ENCODE results near the gene NCAPH2.
A peak's percentile ranks its signal among the peaks of the same experiment; 100 is the strongest.

The NCAPH2 gene

DNA sequence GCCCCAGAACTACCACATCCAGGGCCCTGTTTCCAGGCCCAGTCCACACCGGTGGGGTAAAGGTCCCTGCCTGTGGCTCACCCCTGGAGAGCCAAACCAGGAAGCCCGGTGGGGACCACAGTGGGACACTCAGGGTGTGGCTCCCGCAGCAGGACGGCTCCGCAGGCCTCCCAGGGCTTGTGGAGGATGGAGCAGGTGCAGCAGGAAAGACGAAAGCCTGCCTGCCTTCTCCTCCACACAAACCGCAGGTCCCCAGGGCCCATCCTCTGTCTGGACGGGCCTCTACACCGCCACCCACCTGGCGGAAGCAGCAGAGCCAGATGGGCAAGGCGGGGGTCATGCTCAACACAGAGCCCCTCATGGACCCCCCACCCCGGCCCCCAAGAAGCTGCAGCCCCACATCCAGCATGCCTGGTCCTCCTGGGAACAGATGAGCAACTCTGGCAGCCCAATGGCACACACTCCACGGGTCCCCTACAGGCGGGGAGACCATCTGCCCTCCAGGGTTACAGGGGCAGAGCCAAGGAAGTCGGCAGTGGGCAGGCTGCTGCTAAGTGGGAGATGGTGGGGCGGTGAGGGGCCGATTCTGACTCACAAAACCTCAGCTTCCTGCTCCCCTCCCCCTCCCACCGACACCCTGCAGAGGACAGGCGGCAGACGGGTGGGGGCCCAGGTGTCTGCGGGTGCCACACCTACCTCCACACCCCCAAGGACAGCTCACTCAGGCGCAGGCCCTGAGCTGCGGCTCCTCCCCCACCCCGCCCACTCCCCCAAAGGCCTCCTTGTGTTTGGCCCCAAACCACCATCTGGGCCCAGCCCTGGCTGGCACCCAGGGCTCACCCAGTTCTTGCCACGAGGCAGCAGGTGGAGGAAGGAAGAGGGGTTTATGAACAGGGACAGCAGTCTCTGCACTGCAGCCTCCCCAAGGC lies 38.4 kb upstream of the NCAPH2 start:
- DNase-seq (peak; percentile 94), ATAC-seq (peak; percentile 81)
- Mint-ChIP-seq H3K36me3 (ENCODE audit: low read depth) (peaks cover 11% of the 10 kb centered on the region), H3K4me1 (peaks cover 66% of the 10 kb centered on the region), H3K4me3 (peak overlapping the region; percentile 64), H3K27me3 (no peaks in the 10 kb centered on the region), H3K27ac (peak overlapping the region; percentile 93), H3K9me3 (no peaks in the 10 kb centered on the region)

- peaks cover 11% of the 10 kb centered on the region for H3K36me3 Mint-ChIP-seq (ENCODE audit: low read depth)
- ATAC-seq (no peak), DNase-seq (no peak)
- no peaks in the 10 kb centered on the region for H3K27me3 Mint-ChIP-seq
- H3K27ac Mint-ChIP-seq, result peak overlapping the region; percentile 93
- H3K9me3 Mint-ChIP-seq, result no peaks in the 10 kb centered on the region
- H3K4me1 Mint-ChIP-seq, result peaks cover 69% of the 10 kb centered on the region
- H3K4me3 Mint-ChIP-seq, result peak overlapping the region; percentile 64
Observed at GRCh38 chr22:50470491-50470890, 37.5 kb upstream of the NCAPH2 start.

DNA sequence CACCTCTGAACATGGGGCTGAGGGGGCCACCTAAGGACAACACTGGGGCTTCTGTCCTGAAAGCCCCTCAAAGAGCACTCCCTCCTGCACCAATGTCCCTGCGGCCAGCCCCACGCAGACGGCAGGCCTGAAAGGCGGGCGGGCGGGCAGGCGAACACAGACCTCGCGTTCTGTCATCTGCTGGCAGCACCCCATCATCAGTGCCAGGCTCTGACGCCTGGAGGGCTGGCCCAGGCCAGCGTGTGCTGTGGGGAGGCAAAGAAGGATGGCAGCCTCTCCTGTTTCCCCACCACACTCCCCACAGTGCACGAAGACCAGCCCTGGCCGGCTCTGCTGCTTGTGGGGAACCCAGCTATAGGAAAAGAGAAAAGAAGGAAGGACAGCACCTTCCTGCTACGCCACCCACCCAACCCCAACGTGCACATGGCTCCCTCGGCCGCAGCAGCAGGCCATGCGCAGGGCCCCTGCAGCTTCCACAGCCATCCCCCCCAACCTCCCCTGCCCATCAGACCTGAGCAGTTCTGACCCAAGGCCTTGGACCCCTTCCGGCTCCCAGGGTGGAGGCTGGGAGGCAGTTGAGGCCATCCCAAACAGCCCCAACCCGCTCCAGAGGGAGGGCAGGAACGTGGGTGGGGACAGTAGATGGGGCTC lies 36.7 kb upstream of the NCAPH2 start:
- Mint-ChIP-seq H3K27me3 (no peaks in the 10 kb centered on the region), H3K4me3 (peak overlapping the region; percentile 64), H3K27ac (peak overlapping the region; percentile 93), H3K9me3 (no peaks in the 10 kb centered on the region), H3K36me3 (ENCODE audit: low read depth) (peaks cover 9% of the 10 kb centered on the region), H3K4me1 (peaks cover 70% of the 10 kb centered on the region)
- ATAC-seq (no peak), DNase-seq (no peak)

DNA sequence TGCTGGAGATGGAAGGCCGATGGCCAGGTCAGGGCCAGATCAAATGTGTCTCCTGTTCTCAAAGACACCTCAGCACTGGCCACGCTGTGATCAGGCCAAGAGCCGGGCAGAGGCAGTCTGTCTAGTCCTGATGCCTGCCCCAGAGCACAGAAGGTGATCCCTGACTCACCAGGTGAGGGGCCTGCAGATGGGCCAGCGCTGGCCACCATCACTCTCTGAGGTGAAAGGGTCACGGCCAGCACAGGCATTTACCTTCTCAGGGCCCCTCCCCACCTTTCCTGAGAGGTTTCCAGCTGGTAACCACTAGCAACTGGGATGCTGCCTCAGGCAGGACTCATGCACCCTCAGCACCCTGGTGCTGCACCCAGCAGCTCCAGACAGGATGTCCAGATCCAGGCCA lies 36.1 kb upstream of the NCAPH2 start:
- Mint-ChIP-seq H3K9me3 (no peaks in the 10 kb centered on the region), H3K4me1 (peaks cover 66% of the 10 kb centered on the region), H3K27ac (peak overlapping the region; percentile 56), H3K4me3 (peak overlapping the region; percentile 29), H3K27me3 (no peaks in the 10 kb centered on the region), H3K36me3 (ENCODE audit: low read depth) (peaks cover 3% of the 10 kb centered on the region)
- DNase-seq, result no peak
- ATAC-seq, result no peak

GRCh38 chr22:50473088-50473487 lies 34.9 kb upstream of the NCAPH2 start:
- H3K36me3 Mint-ChIP-seq (ENCODE audit: low read depth), result peaks cover 3% of the 10 kb centered on the region
- H3K27ac Mint-ChIP-seq, result peak overlapping the region; percentile 91
- no peaks in the 10 kb centered on the region for H3K9me3 Mint-ChIP-seq
- H3K27me3 Mint-ChIP-seq, result no peaks in the 10 kb centered on the region
- peak overlapping the region; percentile 94 for H3K4me3 Mint-ChIP-seq
- peak; percentile 31 for ATAC-seq
- peaks cover 64% of the 10 kb centered on the region for H3K4me1 Mint-ChIP-seq
- DNase-seq, result peak; percentile 52

DNA sequence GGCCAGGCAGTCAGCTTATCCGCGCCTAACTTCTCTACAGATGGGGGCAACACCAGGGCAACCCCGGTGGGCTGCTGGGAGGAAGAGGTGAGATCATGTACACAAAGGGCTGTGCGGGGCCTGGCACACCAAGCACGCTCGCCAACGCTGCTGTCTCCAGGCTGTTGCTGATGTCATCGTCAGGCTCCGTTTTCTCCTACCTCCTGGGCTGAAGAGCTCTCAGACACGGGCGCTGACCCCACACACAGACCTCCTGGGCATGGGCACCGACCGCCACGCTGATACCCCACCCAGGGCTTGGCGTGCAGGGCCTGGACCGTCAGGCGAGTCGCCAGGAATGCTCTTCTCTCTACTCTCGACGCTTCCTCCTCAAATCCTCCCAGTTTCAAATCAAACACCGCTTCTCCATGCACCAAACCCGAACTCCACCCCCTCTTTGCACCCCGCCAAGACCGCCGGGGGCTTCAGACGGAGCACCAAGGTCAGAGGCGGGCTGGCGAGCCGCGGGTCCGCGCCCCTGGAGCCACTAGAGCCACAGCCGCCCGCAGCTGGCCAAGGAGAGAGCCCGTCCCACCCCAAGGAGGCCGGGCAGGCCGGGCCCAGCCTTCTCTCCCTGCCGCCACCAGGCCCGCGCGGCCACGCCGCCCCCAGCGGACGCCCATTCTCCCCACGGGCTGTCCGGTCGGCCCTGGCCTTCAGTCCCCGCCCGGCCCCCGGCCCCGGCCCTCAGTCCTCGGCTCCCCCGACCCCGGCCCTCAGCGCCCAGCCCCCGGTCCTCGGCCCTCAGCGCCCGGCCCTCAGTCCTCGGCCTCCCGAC lies 34.0 kb upstream of the NCAPH2 start:
- Mint-ChIP-seq H3K4me1 (peaks cover 54% of the 10 kb centered on the region), H3K9me3 (no peaks in the 10 kb centered on the region), H3K27me3 (no peaks in the 10 kb centered on the region), H3K27ac (peak overlapping the region; percentile 91), H3K36me3 (ENCODE audit: low read depth) (no peaks in the 10 kb centered on the region), H3K4me3 (peak overlapping the region; percentile 94)
- DNase-seq, result peak; percentile 59
- no peak for ATAC-seq

DNA sequence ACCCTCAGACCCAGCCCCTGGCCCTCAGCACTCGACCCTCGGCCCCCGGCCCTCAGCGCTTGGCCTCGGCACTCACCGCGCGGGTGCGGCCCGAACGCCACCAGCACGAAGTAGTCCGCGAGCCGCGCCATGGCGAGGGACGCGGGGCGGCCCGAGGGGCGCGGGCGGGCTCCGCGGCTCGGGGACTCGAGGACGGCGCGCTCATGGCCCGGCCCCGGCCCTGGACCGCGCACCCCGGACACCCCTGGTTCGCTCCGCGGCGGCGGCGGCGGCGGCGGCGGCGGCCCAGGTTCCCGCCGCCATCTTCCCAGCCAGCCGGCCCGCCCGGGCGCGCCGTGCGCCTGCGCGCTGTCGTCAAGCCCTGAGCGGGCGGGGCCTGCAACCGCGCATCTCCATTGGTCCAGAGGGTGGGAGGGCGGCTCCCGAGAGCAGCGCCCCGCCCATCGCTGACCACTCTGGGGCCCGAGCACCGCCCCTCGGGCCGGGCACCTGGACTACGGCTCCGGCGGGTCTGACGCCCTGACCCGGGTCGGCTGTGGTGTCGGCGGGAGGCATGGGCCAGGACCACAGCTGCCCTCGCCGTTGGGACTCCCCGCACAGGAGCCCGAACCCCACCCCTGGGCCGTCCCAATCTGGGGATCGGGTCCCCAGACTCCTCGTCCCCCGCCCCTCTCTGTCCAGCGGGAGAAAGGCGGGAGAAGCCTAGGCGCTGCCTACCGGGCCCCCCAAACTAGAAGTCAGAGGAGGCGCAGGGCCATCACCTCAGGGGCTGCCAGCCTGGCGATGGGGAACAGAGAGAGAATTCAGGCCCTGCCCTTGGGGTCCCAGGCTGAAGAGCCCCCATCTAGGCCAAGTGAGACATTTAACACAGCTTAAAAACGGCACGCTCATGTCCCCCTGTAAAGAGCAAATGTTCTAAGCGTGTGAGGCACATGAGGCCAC lies 33.0 kb upstream of the NCAPH2 start, which contains the start of gene SBF1:
Gene SBF1, minus strand, starts transcription at position 326 of the 942 bp plus-strand sequence. Its CDS starts 195 bp downstream, at position 131.
- H3K9me3 Mint-ChIP-seq, result no peaks in the 10 kb centered on the region
- H3K4me3 Mint-ChIP-seq, result peak within 1 kb of the TSS; percentile 94
- peak within 1 kb of the TSS; percentile 91 for H3K27ac Mint-ChIP-seq
- peak; percentile 60 for ATAC-seq
- H3K4me1 Mint-ChIP-seq, result peaks cover 45% of the 10 kb centered on the region
- no peaks in the 10 kb centered on the region for H3K36me3 Mint-ChIP-seq (ENCODE audit: low read depth)
- H3K27me3 Mint-ChIP-seq, result peaks cover 3% of the 10 kb centered on the region
- peak; percentile 93 for DNase-seq

- Mint-ChIP-seq H3K9me3 (no peaks in the 10 kb centered on the region), H3K27me3 (peaks cover 7% of the 10 kb centered on the region), H3K4me1 (peaks cover 42% of the 10 kb centered on the region), H3K36me3 (ENCODE audit: low read depth) (no peaks in the 10 kb centered on the region), H3K27ac (peak overlapping the region; percentile 46), H3K4me3 (peak overlapping the region; percentile 69)
- no peak for DNase-seq
- no peak for ATAC-seq
Observed at GRCh38 chr22:50475652-50476002, 32.4 kb upstream of the NCAPH2 start.

- no peak for ATAC-seq
Observed at GRCh38 chr22:50476868-50477267, 31.2 kb upstream of the NCAPH2 start.

GRCh38 chr22:50477923-50478322 lies 30.1 kb upstream of the NCAPH2 start:
- peaks cover 7% of the 10 kb centered on the region for H3K27me3 Mint-ChIP-seq
- no peak overlapping the region for H3K4me3 Mint-ChIP-seq
- ATAC-seq, result no peak
- no peak for DNase-seq
- H3K4me1 Mint-ChIP-seq, result peaks cover 19% of the 10 kb centered on the region
- no peaks in the 10 kb centered on the region for H3K36me3 Mint-ChIP-seq (ENCODE audit: low read depth)
- H3K27ac Mint-ChIP-seq, result no peak overlapping the region
- no peaks in the 10 kb centered on the region for H3K9me3 Mint-ChIP-seq

More at GRCh38 chr22:50476868-50477267, 31.2 kb upstream of the NCAPH2 start:
- peaks cover 29% of the 10 kb centered on the region for H3K4me1 Mint-ChIP-seq
- DNase-seq, result no peak
- H3K27ac Mint-ChIP-seq, result no peak overlapping the region
- H3K4me3 Mint-ChIP-seq, result peak overlapping the region; percentile 45
- H3K36me3 Mint-ChIP-seq (ENCODE audit: low read depth), result no peaks in the 10 kb centered on the region
- H3K27me3 Mint-ChIP-seq, result peaks cover 7% of the 10 kb centered on the region
- no peaks in the 10 kb centered on the region for H3K9me3 Mint-ChIP-seq

- Mint-ChIP-seq H3K27me3 (peaks cover 7% of the 10 kb centered on the region), H3K4me1 (peaks cover 6% of the 10 kb centered on the region), H3K27ac (no peak overlapping the region), H3K4me3 (peak overlapping the region; percentile 67), H3K36me3 (ENCODE audit: low read depth) (no peaks in the 10 kb centered on the region), H3K9me3 (no peaks in the 10 kb centered on the region)
- ATAC-seq (no peak), DNase-seq (no peak)
Observed at GRCh38 chr22:50479721-50480120, 28.3 kb upstream of the NCAPH2 start.

GRCh38 chr22:50481045-50481439 lies 27.0 kb upstream of the NCAPH2 start:
- Mint-ChIP-seq H3K36me3 (ENCODE audit: low read depth) (no peaks in the 10 kb centered on the region), H3K9me3 (no peaks in the 10 kb centered on the region), H3K27me3 (peaks cover 7% of the 10 kb centered on the region), H3K4me3 (peak overlapping the region; percentile 67), H3K27ac (no peak overlapping the region), H3K4me1 (peaks cover 5% of the 10 kb centered on the region)
- no peak for DNase-seq
- no peak for ATAC-seq

DNA sequence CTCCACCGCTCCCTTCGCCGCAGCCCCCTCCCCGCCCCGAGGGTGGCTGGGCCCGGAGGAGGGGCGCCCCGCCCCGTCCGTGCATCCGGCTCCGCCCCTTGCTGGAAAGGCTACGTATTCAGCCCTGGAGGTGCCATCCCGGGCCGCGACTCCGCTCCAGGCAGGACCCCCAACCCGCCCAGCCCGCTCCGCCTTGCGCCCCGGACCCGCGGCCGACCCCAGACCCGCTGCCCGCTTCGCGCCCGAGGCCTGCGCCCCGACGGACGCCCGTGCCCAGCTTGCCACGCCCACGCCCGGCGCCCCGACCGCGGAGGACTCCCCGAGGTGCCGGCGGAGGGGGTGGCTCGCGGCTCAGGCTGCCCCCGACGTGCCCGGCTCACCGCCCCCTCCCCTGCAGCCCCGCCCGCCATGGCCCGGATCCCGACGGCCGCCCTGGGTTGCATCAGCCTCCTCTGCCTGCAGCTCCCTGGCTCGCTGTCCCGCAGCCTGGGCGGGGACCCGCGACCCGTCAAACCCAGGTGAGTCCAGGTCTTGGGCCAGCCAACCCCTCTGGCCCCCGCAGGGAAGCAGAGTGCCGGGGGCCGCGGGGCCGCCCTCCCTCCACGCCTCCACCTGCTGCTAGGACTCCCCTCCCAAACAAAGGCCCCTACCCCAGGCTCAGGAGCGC lies 26.5 kb upstream of the NCAPH2 start, which contains the start of gene ADM2:
Gene ADM2, plus strand, starts transcription at position 104 of the 667 bp plus-strand sequence. Its CDS starts 305 bp downstream, at position 409.
- no peaks in the 10 kb centered on the region for H3K9me3 Mint-ChIP-seq
- peaks cover 5% of the 10 kb centered on the region for H3K4me1 Mint-ChIP-seq
- ATAC-seq (peak; percentile 65), DNase-seq (peak; percentile 75)
- no peaks in the 10 kb centered on the region for H3K36me3 Mint-ChIP-seq (ENCODE audit: low read depth)
- H3K27ac Mint-ChIP-seq, result no peak within 1 kb of the TSS
- H3K27me3 Mint-ChIP-seq, result peaks cover 9% of the 10 kb centered on the region
- H3K4me3 Mint-ChIP-seq, result peak within 1 kb of the TSS; percentile 75

Data from activated naive CD8-positive, alpha-beta T cell treated with anti-CD3 and anti-CD28 coated beads, Interleukin-2, amount 50 U/mL, for 24 hours (primary cell).